ENCODE data around the gene SLC38A1. TPM values are rescaled to one million over a fixed set of nuclear protein-coding genes. Genes with fewer than 3 reads are reported as not detected.

Gene SLC38A1
- total and polyA plus RNA-seq, 7 donors: 8.4 to 209 (median 149) TPM

DNA sequence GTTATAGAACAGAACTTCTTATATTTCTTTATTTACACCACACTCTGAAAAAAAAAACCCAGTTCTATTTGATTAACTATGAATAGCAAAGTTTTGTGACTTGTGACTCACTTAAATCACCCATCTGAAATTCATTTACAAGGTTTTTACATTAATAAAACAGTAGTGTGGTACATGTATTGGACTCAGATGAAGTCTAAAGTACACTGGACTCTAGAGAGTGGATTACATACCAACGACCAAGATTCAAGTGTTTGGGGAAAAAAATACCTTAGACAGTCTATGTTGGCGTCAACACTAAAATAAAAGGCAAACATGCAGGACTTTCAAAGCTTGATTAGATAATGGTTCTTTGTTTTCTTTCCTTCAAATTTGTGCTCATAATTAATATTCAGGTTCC lies 85.7 kb downstream of the SLC38A1 start:
- TF ChIP-seq EP300 (IDR thresholded peaks at IDR 0.05) (no peak), POLR2AphosphoS5 (IDR thresholded peaks at IDR 0.05) (no peak), POLR2A (IDR thresholded peaks at IDR 0.05) (no peak)
- TF ChIP-seq, protein P1, sequence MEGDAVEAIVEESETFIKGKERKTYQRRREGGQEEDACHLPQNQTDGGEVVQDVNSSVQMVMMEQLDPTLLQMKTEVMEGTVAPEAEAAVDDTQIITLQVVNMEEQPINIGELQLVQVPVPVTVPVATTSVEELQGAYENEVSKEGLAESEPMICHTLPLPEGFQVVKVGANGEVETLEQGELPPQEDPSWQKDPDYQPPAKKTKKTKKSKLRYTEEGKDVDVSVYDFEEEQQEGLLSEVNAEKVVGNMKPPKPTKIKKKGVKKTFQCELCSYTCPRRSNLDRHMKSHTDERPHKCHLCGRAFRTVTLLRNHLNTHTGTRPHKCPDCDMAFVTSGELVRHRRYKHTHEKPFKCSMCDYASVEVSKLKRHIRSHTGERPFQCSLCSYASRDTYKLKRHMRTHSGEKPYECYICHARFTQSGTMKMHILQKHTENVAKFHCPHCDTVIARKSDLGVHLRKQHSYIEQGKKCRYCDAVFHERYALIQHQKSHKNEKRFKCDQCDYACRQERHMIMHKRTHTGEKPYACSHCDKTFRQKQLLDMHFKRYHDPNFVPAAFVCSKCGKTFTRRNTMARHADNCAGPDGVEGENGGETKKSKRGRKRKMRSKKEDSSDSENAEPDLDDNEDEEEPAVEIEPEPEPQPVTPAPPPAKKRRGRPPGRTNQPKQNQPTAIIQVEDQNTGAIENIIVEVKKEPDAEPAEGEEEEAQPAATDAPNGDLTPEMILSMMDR (IDR thresholded peaks at IDR 0.05): no peak
- WGBS, 2 donors: 51 to 75% methylated on average over 2 of the region's 2 CpGs
- no peak for DNase-seq
- no peak overlapping the region for H3K27ac ChIP-seq
- H3K27me3 ChIP-seq: no peaks in the 10 kb centered on the region
- no peaks in the 10 kb centered on the region for H3K36me3 ChIP-seq
- H3K9me3 ChIP-seq: no peaks in the 10 kb centered on the region
- intact Hi-C loops (cut with DNase I): no loop called here
- H3K4me1 ChIP-seq: peaks cover 0 to 32% (median 22%) of the 10 kb centered on the region in 4 donors
- no peak overlapping the region for H3K4me3 ChIP-seq

DNA sequence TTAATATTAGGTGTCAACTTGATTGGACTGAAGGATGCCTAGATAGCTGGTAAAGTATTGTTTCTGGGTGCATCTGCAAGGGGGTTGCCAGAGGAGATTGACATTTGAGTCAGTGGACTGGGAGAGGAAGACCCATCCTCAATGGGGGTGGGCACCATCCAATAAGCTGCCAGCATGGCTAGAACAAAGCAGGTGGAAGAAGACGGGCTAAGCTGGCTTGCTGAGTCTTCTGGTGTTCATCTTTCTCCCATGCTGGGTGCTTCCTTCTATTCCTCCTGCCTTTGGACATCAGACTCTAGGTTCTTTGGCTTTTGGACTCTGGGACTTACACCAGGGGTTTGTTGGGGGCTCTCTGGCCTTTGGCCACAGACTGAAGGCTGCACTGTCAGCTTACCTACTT lies 87.4 kb downstream of the SLC38A1 start:
- intact Hi-C loops (cut with DNase I): no loop called here
- Histone ChIP-seq H3K9me3 (no peaks in the 10 kb centered on the region), H3K36me3 (no peaks in the 10 kb centered on the region), H3K27me3 (no peaks in the 10 kb centered on the region), H3K4me1 (peaks cover 0 to 15% (median 10%) of the 10 kb centered on the region in 4 donors), H3K4me3 (no peak overlapping the region), H3K27ac (no peak overlapping the region)
- TF ChIP-seq, protein P1 (IDR thresholded peaks at IDR 0.05): no peak
- TF ChIP-seq POLR2AphosphoS5 (IDR thresholded peaks at IDR 0.05) (peak in 1 of 4 donors; percentile 16), EP300 (IDR thresholded peaks at IDR 0.05) (no peak)
- WGBS, 2 donors: 93 to 97% methylated on average over 1 of the region's 1 CpG
- no peak for DNase-seq

DNA sequence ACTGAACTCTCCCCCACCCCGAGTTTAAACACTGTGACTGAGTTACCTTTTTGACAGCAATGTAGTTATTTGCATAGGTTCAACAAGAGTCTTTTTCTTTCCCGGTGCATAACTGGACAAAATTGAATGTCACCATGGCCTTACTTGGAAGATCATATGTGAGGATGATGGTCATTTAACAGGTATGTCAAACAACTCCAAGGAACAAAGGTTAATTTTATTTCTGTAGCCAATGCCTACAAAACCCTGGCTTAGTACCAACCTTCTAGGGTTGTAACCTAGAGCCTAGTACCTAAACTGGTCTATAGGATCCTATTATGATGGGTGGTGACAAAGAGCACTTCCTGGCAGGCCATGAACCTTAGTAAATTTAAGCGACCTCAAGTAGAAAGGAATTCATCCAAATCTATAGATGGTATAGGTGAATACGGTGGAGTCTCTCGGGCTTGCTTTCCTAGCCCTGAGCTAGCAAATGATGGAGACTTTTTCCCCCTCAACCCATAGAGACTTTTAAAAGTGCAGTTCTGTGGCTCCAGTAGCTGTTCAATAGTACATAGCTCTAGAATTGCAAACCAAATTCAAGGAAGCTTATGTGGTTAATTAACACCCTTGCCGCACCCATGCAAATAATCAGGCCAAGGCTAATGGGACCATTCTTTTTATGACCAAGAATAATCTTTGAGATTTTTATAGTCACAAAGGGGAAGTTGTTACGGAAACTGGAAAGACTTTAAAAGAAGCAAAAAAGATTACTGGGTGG lies 89.0 kb downstream of the SLC38A1 start:
- no peak for TF ChIP-seq POLR2A (IDR thresholded peaks at IDR 0.05)
- TF ChIP-seq, protein P1 (IDR thresholded peaks at IDR 0.05): no peak
- no peak for TF ChIP-seq POLR2AphosphoS5 (IDR thresholded peaks at IDR 0.05)
- TF ChIP-seq EP300 (IDR thresholded peaks at IDR 0.05): no peak
- 20 to 54% methylated on average over 7 of the region's 7 CpGs for WGBS, 2 donors
- intact Hi-C loops (cut with DNase I): no loop called here
- no peak overlapping the region for H3K4me3 ChIP-seq
- H3K9me3 ChIP-seq: no peaks in the 10 kb centered on the region
- no peaks in the 10 kb centered on the region for H3K36me3 ChIP-seq
- H3K27ac ChIP-seq: no peak overlapping the region
- DNase-seq: no peak
- peaks cover 0 to 5% (median 2%) of the 10 kb centered on the region in 4 donors for H3K4me1 ChIP-seq
- H3K27me3 ChIP-seq: no peaks in the 10 kb centered on the region

DNA sequence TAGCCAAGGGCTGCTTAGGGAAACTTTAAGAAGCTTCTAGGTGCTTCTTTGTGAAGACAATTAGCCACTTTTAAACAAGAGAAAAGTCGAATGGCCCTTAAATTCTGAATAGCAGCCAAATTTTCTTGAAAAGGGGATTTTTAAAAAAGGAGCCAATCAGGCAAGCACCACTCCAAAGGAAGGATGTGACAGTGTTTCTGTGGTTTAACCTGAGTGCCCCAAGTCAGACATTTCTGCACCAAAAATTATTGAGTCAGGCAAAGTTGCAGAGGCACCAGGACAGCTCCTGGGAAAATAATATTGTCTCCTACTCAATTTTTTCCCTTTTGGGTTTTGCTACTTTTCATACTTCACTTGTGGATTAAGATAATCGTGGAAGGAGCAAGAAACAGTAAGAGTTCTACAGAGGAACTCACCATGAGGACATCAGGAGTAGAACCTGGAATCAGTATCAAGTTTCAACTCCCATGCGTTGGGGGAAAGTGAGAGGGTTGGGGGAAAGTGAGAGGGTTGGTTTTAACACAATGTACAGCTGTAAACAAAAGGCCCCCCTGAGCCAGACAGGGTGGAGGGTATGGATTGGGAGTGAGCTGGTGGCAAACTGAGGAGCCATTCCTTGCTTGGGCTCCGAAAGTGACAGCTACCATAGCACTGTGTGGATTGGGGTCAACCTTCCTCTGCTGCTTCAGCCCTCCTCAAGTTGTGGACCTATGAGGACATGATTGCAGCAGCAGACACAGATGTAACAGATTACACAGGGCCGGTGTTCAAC lies 90.8 kb downstream of the SLC38A1 start:
- no peak overlapping the region for H3K27ac ChIP-seq
- no peaks in the 10 kb centered on the region for H3K4me1 ChIP-seq
- TF ChIP-seq, protein P1 (IDR thresholded peaks at IDR 0.05): no peak
- TF ChIP-seq EP300 (IDR thresholded peaks at IDR 0.05) (no peak), POLR2AphosphoS5 (IDR thresholded peaks at IDR 0.05) (no peak), POLR2A (IDR thresholded peaks at IDR 0.05) (no peak)
- H3K27me3 ChIP-seq: no peaks in the 10 kb centered on the region
- intact Hi-C loops (cut with DNase I): no loop called here
- no peaks in the 10 kb centered on the region for H3K9me3 ChIP-seq
- no peaks in the 10 kb centered on the region for H3K36me3 ChIP-seq
- no peak for DNase-seq
- no peak overlapping the region for H3K4me3 ChIP-seq
- WGBS, 2 donors: 70 to 83% methylated on average over 5 of the region's 5 CpGs

Measured in sigmoid colon (tissue), 7 donors.